GM18517 (cell line): ENCODE measurements around the gene LMBRD1.
"Not testable (repeated sequence)": the region's sequence is repeated elsewhere in the genome, so short reads cannot be mapped to it uniquely, and the experiment has no call there.

Experiments used
- ATAC-seq: cut with Tn5 transposase; IDR thresholded peaks from one replicate; pipeline ENCODE4 v1.9.1; 2021; ENCODE audit warnings: mild to moderate bottlenecking, moderate library complexity; ENCODE audit not compliant: unreplicated experiment

LMBRD1 gene

DNA sequence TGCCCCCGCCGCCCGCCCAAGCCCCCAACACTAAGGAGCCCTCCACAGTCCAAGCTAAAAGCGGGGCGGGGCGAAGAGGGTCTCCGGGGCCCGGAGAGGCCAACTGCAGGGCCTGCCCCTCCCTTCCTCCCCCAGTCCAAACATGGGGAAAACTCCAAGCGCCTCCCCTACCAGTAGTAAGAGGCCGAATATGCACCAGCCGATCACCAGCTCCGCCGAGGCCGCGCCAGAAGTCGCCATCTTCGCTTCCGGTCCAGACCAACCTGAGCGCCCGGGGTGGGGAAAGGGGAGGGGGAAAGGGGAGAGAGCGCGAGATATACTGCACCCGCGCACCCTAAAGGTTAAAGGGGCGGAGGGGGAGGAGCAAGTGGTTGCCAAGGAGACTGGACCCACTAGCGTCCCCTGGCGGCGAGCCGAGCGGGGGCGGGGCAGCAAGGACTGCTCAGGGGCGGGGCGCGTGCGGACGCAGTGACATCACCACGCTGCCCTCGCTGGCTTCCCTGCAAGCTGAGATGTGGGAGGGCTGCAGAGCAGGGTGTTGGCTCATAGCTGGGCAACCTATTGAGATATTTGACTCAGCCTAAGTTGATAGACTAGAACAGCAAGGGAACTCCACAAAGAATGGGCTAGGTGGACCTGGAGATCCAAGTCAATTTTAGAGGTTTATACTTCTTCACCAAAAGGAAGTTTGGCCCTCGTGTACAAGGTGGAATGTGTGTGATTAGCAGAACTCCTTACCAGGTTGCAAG lies at the start of gene LMBRD1:
TSS of gene LMBRD1 (minus strand) at position 369 of the 749 bp plus-strand sequence. CDS start at position 240, 129 bp downstream.
- ATAC-seq, result peak; percentile 94

DNA sequence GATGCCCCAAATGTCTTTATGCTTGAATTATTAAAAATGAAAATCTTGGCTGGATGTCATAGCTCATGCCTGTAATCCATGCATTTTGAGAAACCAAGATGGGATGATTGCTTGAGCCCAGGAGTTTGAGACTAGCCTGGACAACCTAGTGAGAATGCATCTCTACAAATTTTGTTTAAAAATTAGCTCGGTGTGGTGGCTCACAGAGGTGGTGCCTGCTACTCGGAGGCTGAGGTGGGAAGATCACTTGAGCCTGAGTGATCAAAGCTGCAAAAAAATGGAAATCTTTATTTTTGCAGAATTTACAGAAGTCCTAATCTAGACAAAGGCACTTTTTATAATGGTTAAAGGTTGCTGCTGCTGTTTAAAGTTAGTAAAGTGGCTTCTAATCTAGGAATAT lies 49.5 kb upstream of the LMBRD1 start:
- ATAC-seq, result no peak

DNA sequence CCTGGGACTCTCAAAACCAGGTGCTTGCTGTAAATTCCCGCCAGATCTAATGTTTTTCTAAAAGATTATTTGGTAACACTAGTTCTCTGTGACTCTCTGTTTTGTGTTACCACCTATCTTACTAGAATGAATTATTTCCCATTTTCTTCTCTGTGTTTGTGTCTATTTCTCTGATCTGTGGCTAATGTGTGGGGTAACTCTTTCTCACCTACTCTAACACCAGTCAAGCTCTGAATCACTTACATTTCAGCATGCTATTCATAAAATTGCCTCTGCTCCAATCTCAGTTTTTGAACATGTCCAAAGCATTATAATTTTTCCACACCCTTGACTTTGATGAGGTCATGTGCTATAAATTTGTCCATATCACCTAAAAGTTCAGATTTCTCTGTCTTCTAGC lies 46.4 kb upstream of the LMBRD1 start:
- no peak for ATAC-seq

GRCh38 chr6:69841862-69842261 lies 45.1 kb upstream of the LMBRD1 start:
- no peak for ATAC-seq

DNA sequence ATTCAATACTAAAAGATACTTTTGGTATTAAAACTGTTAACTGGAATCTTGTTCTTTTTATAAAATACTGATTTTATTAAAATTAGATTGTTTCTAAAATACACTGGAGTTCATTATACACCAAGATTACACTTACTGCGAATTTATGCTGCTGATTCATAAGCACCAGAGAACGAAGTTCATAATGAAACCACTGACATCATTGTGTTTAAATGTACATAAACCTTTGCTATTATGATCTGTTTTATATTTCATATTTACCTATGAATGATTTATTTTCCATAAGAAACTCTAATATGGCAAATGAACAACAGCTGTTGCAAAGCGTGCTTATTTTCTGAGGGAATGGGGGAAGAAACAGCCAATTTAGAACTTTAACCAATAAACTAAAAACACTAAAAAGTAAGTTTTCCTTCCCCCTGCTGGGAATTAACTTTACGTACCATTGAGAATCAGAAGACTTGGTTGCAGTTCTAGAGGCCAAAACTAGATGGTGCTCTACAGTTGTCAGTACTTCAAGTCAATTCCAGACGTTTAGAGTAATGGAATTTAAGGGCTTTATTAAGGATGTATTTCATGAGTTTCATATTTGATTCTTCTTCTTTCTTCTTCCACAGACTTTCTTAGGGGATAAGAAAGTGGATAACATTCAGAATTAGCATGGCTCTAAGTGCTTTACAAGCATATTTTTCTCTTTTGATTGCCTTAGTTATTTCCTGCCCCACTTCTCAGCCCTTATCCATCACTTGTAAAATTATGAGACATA lies 38.8 kb upstream of the LMBRD1 start:
- peak; percentile 77 for ATAC-seq

DNA sequence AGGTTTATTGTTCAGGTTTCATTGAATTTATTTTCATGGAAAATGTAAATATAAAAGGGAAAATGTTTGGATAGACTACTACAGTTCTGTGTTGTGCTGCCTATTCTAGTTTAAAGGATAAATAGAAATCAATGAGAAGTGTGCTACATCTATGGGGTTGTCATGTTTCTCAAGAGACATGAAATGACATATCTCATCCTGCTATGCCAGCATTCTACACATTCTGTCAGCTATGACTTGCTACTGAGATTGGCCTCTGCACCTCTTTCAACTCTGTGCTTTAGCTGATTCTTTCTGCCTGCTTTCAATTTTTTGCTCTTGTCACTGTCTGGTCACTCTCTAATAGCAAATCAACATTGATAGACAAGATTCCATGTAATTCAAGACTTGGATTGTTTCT lies 35.7 kb upstream of the LMBRD1 start:
- ATAC-seq, result no peak

- no peak for ATAC-seq
Observed at GRCh38 chr6:69827276-69827893, 30.6 kb upstream of the LMBRD1 start.

DNA sequence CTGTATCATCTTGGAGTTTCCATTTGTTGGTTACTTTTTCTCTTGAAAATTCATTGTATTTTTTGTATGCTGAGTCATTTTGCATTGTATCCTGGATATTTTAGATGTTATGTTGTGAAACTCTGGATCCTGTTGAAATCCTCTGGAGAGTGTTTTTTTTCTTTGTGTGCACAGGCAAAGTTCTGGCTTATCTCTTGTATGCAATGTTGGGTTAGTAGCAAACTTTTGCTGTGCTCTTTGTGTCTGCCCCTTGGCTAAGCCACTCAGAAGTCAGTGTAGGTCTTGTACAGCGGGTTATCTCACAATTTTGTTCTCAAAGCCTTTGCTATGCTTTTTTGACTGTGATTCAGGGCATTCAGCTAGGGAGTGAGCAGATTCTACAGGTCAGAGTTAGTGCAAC lies 29.1 kb upstream of the LMBRD1 start:
- no peak for ATAC-seq

DNA sequence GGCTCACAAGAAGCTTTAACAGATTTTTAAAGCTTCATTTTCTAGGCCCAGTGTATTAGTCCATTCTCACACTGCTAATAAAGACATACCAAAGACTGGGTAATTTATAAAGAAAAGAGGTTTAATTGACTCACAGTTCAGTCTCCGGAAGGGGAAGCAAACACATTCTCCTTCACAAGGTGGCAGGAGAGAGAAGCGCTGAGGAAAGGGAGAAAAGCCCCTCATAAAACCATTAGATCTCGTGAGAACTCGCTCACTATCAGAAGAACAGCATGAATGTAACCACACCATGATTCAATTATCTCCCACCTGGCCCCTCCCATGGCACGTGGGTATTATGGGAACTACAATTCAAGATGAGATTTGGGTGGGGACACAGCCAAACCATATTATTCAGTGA lies 27.5 kb upstream of the LMBRD1 start:
- not testable (repeated sequence) for ATAC-seq

DNA sequence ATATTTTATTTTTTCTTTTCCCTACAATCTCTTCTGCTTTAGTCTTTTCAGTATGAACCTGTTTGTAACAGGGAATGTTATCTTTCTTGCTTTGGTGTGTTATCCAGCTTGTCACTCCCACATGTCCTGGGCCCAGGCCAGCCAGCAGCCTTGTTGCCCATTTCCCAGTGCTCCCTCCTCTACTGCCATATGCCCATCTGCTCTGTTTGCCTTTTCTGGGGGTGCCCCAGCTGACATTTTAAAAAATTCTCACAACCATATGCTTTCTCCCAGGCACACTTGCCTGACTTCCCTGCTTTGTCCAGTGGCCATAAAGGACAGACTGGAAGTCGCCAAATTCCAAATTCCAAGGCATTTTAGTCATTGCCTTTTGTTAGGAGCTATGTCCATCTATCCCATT lies 23.6 kb upstream of the LMBRD1 start:
- ATAC-seq, result no peak

DNA sequence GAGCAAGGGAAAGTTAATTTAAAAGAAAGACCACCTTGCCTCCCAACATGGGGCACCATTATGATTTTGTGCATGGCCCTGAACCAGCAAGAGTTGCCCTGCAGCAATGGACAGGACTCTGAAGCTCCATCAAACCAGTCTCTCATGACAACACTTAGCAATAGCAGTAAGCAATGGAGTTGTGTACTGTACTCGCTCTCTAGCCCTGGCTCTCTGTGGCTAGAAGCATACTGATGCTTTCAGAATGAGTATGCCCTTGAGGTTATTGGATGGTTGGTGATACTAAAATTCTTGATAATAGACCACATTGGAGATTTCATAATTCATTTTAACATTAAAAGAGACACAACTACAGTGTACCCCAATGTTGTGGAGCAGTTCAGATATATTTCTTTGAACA lies 23.2 kb upstream of the LMBRD1 start:
- no peak for ATAC-seq

- no peak for ATAC-seq
Observed at GRCh38 chr6:69819138-69819537, 22.3 kb upstream of the LMBRD1 start.

DNA sequence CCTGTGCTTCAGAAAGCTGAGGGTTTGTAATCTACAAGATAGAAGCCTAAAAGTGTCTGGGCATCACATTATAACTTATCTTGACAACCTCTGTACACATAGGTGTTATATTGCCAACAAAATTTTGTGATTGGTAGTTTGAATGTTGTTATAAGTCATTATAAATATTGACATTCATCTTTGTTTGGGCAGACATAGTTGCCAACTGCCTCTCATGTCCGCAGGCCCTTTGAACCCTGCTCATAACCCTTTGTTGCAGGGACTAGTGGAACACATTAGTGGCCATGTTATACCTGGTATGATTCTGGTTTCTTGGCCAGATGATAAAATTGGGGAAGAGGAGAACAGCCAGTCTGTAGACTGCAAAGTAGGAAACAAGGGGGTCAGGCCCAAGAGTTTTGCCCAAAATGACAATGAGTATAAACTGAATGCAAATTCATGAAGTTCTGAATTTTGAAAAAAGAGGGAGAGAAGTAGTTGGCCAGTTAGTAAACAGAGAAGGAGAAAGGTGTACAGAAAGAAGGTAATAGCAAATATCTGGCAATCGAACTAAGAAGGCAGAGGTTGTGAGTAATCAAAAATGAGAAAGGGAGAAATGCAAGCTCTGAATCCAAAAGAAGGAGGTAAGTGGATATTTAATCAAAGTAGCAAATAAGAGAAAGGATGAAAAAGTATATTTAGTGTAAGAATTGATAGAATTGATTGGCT lies 21.6 kb upstream of the LMBRD1 start:
- no peak for ATAC-seq

GRCh38 chr6:69817358-69817757 lies 20.5 kb upstream of the LMBRD1 start:
- ATAC-seq, result no peak

GRCh38 chr6:69816569-69816968 lies 19.8 kb upstream of the LMBRD1 start:
- ATAC-seq, result no peak

GRCh38 chr6:69816026-69816425 lies 19.2 kb upstream of the LMBRD1 start:
- peak; percentile 87 for ATAC-seq

- ATAC-seq, result peak; percentile 46
Observed at GRCh38 chr6:69813508-69813907, 16.7 kb upstream of the LMBRD1 start.

DNA sequence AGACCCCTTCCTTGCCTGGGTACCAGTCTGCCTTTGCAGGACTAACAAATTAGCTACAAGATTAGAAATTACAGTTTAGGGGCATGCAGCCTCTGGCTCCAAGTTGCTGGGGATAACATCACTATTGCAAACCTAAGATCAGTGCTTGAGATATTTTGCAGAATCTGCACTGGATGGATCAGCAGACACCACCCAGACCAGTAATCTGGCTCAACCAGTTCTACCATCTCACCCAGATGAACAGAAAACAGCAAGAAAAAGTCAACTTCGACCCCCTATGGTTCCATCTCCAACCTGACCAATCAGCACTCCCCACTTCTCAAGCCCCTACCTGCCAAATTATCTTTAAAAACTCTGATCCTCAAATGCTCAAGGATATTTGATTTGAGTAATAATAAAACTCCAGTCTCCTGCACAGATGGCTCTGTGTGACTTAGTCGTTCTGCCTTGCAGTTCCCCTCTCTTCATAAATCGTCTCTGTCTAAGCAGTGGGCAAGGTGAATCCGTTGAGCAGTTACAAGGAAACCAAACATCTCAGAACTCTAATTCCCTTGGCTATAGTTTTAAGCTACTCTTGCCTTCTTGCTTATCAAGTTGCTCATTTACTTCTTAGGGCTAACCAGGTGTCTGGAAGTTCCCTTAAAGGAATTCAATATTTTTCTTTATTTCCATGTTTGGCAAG lies 16.1 kb upstream of the LMBRD1 start:
- ATAC-seq, result no peak

- no peak for ATAC-seq
Observed at GRCh38 chr6:69802995-69803394, 6.2 kb upstream of the LMBRD1 start.

GRCh38 chr6:69801711-69802110 lies 4.9 kb upstream of the LMBRD1 start:
- ATAC-seq, result no peak

- ATAC-seq, result no peak
Observed at GRCh38 chr6:69801225-69801624, 4.4 kb upstream of the LMBRD1 start.
